PC-3 (cell line): Measurements from ENCODE around the gene TUBB. TPM values are rescaled to one million over a fixed set of nuclear protein-coding genes. Genes with fewer than 3 reads are reported as not detected.
A peak's percentile ranks its signal among the peaks of the same experiment; 100 is the strongest.
"Not testable (repeated sequence)": the region's sequence is repeated elsewhere in the genome, so short reads cannot be mapped to it uniquely, and the experiment has no call there.

Source experiments
- ATAC-seq: fragments of 200-7000 bp; cut with Tn5 transposase; 2 replicates; pipeline ENCODE4 v1.9.1; 2020; ENCODE audit warnings: mild to moderate bottlenecking, moderate library complexity
- BruUV-seq: library from RNA; stranded (reverse); fragments of 400-500 nt; replicated peaks from 2 replicates; lab custom pipeline; 2021; lab: Mats Ljungman, UMichigan
- CTCF ChIA-PET: fragments of 300-600 bp; sonication (Branson Sonifier 250); formaldehyde crosslinking; loops from one replicate; lab custom pipeline; 2022; ENCODE audit warnings: antibody characterized with exemption; lab: Charles Lee
- POLR2A ChIA-PET: fragments of 300-600 bp; sonication (Branson Sonifier 250); formaldehyde crosslinking; loops from one replicate; lab custom pipeline; 2022; ENCODE audit warnings: antibody characterized with exemption; ENCODE audit not compliant: unreplicated experiment; lab: Charles Lee
- DNase-seq: peaks from one replicate; pipeline ENCODE4 v3.0.0-alpha.2; 2015
- H2AFZ ChIP-seq: fragments of 300-600 bp; sonication (generic); 2 replicates; pipeline ENCODE4 v1.6.0; 2016; ENCODE audit warnings: antibody characterized with exemption, low read length
- H3F3A ChIP-seq: fragments of 300-600 bp; sonication (generic); one replicate; pipeline ENCODE4 v1.6.0; 2017; ENCODE audit warnings: antibody characterized with exemption, low read length, control low read depth, mild to moderate bottlenecking; ENCODE audit not compliant: unreplicated experiment
- H3K27ac ChIP-seq: fragments of 300-600 bp; sonication (generic); 2 replicates; pipeline ENCODE4 v1.5.1; 2016; ENCODE audit warnings: mild to moderate bottlenecking, low read length
- H3K27me3 ChIP-seq: fragments of 300-600 bp; sonication (generic); 2 replicates; pipeline ENCODE4 v1.6.1; 2016; ENCODE audit warnings: low read length, mixed read lengths
- H3K36me3 ChIP-seq: fragments of 300-600 bp; sonication (generic); 2 replicates; pipeline ENCODE4 v1.6.1; 2016; ENCODE audit warnings: low read depth, mixed run types, low read length, mixed read lengths
- H3K4me1 ChIP-seq: fragments of 300-600 bp; sonication (generic); 2 replicates; pipeline ENCODE4 v1.5.1; 2016; ENCODE audit warnings: low read length; ENCODE audit not compliant: insufficient read depth
- H3K4me2 ChIP-seq: fragments of 300-600 bp; sonication (generic); 2 replicates; pipeline ENCODE4 v1.6.0; 2016; ENCODE audit warnings: low read length
- H3K4me3 ChIP-seq: fragments of 300-600 bp; sonication (generic); 2 replicates; pipeline ENCODE4 v1.5.1; 2016; ENCODE audit warnings: mild to moderate bottlenecking, low read length, mixed read lengths
- H3K79me2 ChIP-seq: fragments of 300-600 bp; sonication (generic); 2 replicates; pipeline ENCODE4 v1.6.1; 2017; ENCODE audit warnings: low read length, mixed read lengths
- H3K9ac ChIP-seq: fragments of 300-600 bp; sonication (generic); 2 replicates; pipeline ENCODE4 v1.6.0; 2016; ENCODE audit warnings: mild to moderate bottlenecking, low read length
- H3K9me2 ChIP-seq: fragments of 300-600 bp; sonication (generic); replicated peaks from 2 replicates; pipeline ENCODE4 v1.6.1; 2016; ENCODE audit warnings: mixed run types, low read length, mixed read lengths
- H3K9me3 ChIP-seq: fragments of 300-600 bp; sonication (generic); 2 replicates; pipeline ENCODE4 v1.6.1; 2016; ENCODE audit warnings: low read length, mixed read lengths
- H4K20me1 ChIP-seq: fragments of 300-600 bp; sonication (generic); 2 replicates; pipeline ENCODE4 v1.6.1; 2016; ENCODE audit warnings: low read length, mixed read lengths
- CTCF ChIP-seq: fragments of 300-600 bp; sonication (generic); conservative IDR thresholded peaks from 2 replicates; pipeline ENCODE4 v1.5.1; 2017; ENCODE audit warnings: antibody characterized with exemption, low read depth, mild to moderate bottlenecking, low read length
- EZH2 ChIP-seq: fragments of 300-600 bp; sonication (generic); IDR thresholded peaks from one replicate; pipeline ENCODE4 v1.6.1; 2017; ENCODE audit warnings: antibody characterized with exemption, mild to moderate bottlenecking, low read length; ENCODE audit not compliant: unreplicated experiment
- EZH2phosphoT487 ChIP-seq: fragments of 300-600 bp; sonication (generic); IDR thresholded peaks from 2 replicates; pipeline ENCODE4 v1.6.1; 2018; ENCODE audit warnings: mild to moderate bottlenecking, antibody characterized with exemption, low read length, borderline replicate concordance
- intact Hi-C: fragments of 100-400 bp; cut with micrococcal nuclease; formaldehyde crosslinking; loops from 2 replicates; pipeline ENCODE4 v1.9.0; 2023
- total RNA-seq: library from RNA; depleted of rRNA; stranded (reverse); fragments of >200 nt; gene quantifications from 2 replicates; pipeline ENCODE4 v1.2.3, GENCODE V29; 2014

TUBB gene
- total RNA-seq, 1 experiment from 2014 or later: 1,398 TPM

GRCh38 chr6:30763618-30764489 is 43.7 kb downstream of the TUBB start:
- intact Hi-C loops: no loop called here
- Histone ChIP-seq H3K27me3 (no peaks in the 10 kb centered on the region), H3K9ac (no peak overlapping the region), H3K4me3 (no peak overlapping the region), H3K4me2 (no peak overlapping the region), H3K27ac (0 out of 2 replicates have a peak overlapping the region, but pooled peaks have one; percentile 3), H4K20me1 (no peaks in the 10 kb centered on the region), H2AFZ (peak overlapping the region; percentile 49; the same call in 1 of the 2 replicates), H3K9me2 (no peaks in the 10 kb centered on the region), H3K79me2 (no peaks in the 10 kb centered on the region), H3K4me1 (peaks cover 22% of the 10 kb centered on the region), H3K9me3 (no peaks in the 10 kb centered on the region), H3K36me3 (no peaks in the 10 kb centered on the region), H3F3A (peaks cover 6% of the 10 kb centered on the region)
- CTCF ChIA-PET: no interaction called here
- POLR2A ChIA-PET: interaction anchor here (0.7 to 0.9 kb wide), 2 partner anchors 12 to 71 kb away, joined by 3 to 5 read pairs; no protein-coding TSS in a partner anchor
- ATAC-seq: peak; percentile 13; the same call in 1 of the 2 replicates
- DNase-seq: no peak
- BruUV-seq: no TSS peak
- TF ChIP-seq EZH2: no peak
- TF ChIP-seq EZH2phosphoT487: no peak
- TF ChIP-seq CTCF: no peak

- DNase-seq, H3K9ac ChIP-seq, H3F3A ChIP-seq, H3K27me3 ChIP-seq, H4K20me1 ChIP-seq, H3K9me3 ChIP-seq, H3K9me2 ChIP-seq, intact Hi-C loops, H3K4me3 ChIP-seq, BruUV-seq, CTCF ChIA-PET, H3K36me3 ChIP-seq, H3K79me2 ChIP-seq, H3K4me2 ChIP-seq, ATAC-seq: not testable (repeated sequence)
- peak overlapping the region; percentile 49; the same call in 1 of the 2 replicates for H2AFZ ChIP-seq
- peaks cover 28% of the 10 kb centered on the region for H3K4me1 ChIP-seq
- POLR2A ChIA-PET: interaction anchor here (0.7 to 0.9 kb wide), 2 partner anchors 12 to 70 kb away, joined by 3 to 5 read pairs; no protein-coding TSS in a partner anchor
- 0 out of 2 replicates have a peak overlapping the region, but pooled peaks have one; percentile 3 for H3K27ac ChIP-seq
Measured at GRCh38 chr6:30764490-30765043, 44.4 kb downstream of the TUBB start.

- POLR2A ChIA-PET: not testable (repeated sequence)
Measured at GRCh38 chr6:30765495-30765894, 45.3 kb downstream of the TUBB start.

More at GRCh38 chr6:30765495-30765894, 45.3 kb downstream of the TUBB start:
- H3K27me3 ChIP-seq, H3K4me3 ChIP-seq, H2AFZ ChIP-seq, H3K9me3 ChIP-seq, DNase-seq, H3K9me2 ChIP-seq, ATAC-seq, H3K27ac ChIP-seq, CTCF ChIA-PET, H4K20me1 ChIP-seq, H3K36me3 ChIP-seq, BruUV-seq, H3K79me2 ChIP-seq, H3K9ac ChIP-seq, intact Hi-C loops, H3K4me2 ChIP-seq: not testable (repeated sequence)
- Histone ChIP-seq H3F3A (peaks cover 14% of the 10 kb centered on the region), H3K4me1 (peaks cover 37% of the 10 kb centered on the region)
